WTC11 (cell line): Measurements from ENCODE around the gene CASKIN2. TPM values are rescaled to one million over a fixed set of nuclear protein-coding genes. Genes with fewer than 3 reads are reported as not detected.

Experiments
- ATAC-seq: fragments of 200-7000 bp; cut with Tn5 transposase; 2 replicates; pipeline ENCODE4 v1.10.0; 2021; ENCODE audit warnings: mild to moderate bottlenecking, moderate library complexity
- Bru-seq: library from RNA; stranded (reverse); fragments of 400-500 nt; gene quantifications from one replicate; lab custom pipeline; 2021; lab: Mats Ljungman, UMichigan
- CTCF ChIA-PET: fragments of 300-600 bp; sonication (Branson Sonifier 250); formaldehyde crosslinking; loops from one replicate; lab custom pipeline; 2021; ENCODE audit warnings: antibody characterized with exemption; lab: Charles Lee
- POLR2A ChIA-PET: fragments of 350-600 bp; sonication (Branson Sonifier 250); formaldehyde crosslinking; loops from one replicate; lab custom pipeline; 2021; ENCODE audit warnings: antibody characterized with exemption; lab: Charles Lee
- DNase-seq: peaks from one replicate; pipeline ENCODE4 v3.0.0; 2021; ENCODE audit warnings: low spot score
- H3K27ac Mint-ChIP-seq: 2 replicates; pipeline ENCODE4 v1.8.0; 2021; ENCODE audit warnings: mixed read lengths
- H3K27me3 Mint-ChIP-seq: 2 replicates; pipeline ENCODE4 v1.8.0; 2021; ENCODE audit warnings: low read depth, mild to moderate bottlenecking, moderate library complexity, mixed read lengths
- H3K36me3 Mint-ChIP-seq: 2 replicates; pipeline ENCODE4 v1.8.0; 2021; ENCODE audit warnings: mixed read lengths
- H3K4me1 Mint-ChIP-seq: 2 replicates; pipeline ENCODE4 v1.8.0; 2022; ENCODE audit warnings: mixed read lengths
- H3K4me3 Mint-ChIP-seq: 2 replicates; pipeline ENCODE4 v1.8.0; 2021; ENCODE audit warnings: mild to moderate bottlenecking, moderate library complexity, mixed read lengths
- H3K9me3 Mint-ChIP-seq: 2 replicates; pipeline ENCODE4 v1.8.0; 2021; ENCODE audit warnings: mixed read lengths
- CBFB ChIP-seq: sonication (generic); formaldehyde crosslinking; IDR thresholded peaks from 2 replicates; pipeline ENCODE4 v1.8.1; 2022; ENCODE audit warnings: mild to moderate bottlenecking, low read depth, missing genetic modification reagents
- EMX1 ChIP-seq: fragments of 250-450 bp; sonication (Bioruptor Pico); IDR thresholded peaks from 2 replicates; pipeline ENCODE4 v1.8.0; 2021; ENCODE audit warnings: mild to moderate bottlenecking
- HMGA2 ChIP-seq: fragments of 250-450 bp; sonication (Bioruptor Pico); IDR thresholded peaks from 2 replicates; pipeline ENCODE4 v1.4.0; 2021; ENCODE audit warnings: mild to moderate bottlenecking, moderate library complexity
- IRF2 ChIP-seq: sonication (generic); formaldehyde crosslinking; IDR thresholded peaks from 2 replicates; pipeline ENCODE4 v1.8.0; 2022; ENCODE audit warnings: low read depth, missing genetic modification reagents, borderline replicate concordance
- NFYB ChIP-seq: sonication (generic); formaldehyde crosslinking; conservative IDR thresholded peaks from 2 replicates; pipeline ENCODE4 v1.8.0; 2022; ENCODE audit warnings: low read depth, missing genetic modification reagents
- OVOL2 ChIP-seq: fragments of 250-450 bp; sonication (Bioruptor Pico); IDR thresholded peaks from 2 replicates; pipeline ENCODE4 v1.9.0; 2021; ENCODE audit warnings: mild to moderate bottlenecking, borderline replicate concordance
- TEAD1 ChIP-seq: sonication (generic); formaldehyde crosslinking; IDR thresholded peaks from 2 replicates; pipeline ENCODE4 v1.8.0; 2022; ENCODE audit warnings: mild to moderate bottlenecking, missing genetic modification reagents
- ZBTB21 ChIP-seq: sonication (generic); formaldehyde crosslinking; IDR thresholded peaks from 2 replicates; pipeline ENCODE4 v1.8.1; 2023; ENCODE audit warnings: mild to moderate bottlenecking, missing genetic modification reagents, borderline replicate concordance
- ZNF232 ChIP-seq: sonication (generic); formaldehyde crosslinking; IDR thresholded peaks from 2 replicates; pipeline ENCODE4 v1.8.0; 2022; ENCODE audit warnings: mild to moderate bottlenecking, missing genetic modification reagents
- ZNF396 ChIP-seq: fragments of 250-450 bp; sonication (Bioruptor Pico); IDR thresholded peaks from 2 replicates; pipeline ENCODE4 v1.8.0; 2021; ENCODE audit warnings: mild to moderate bottlenecking, moderate library complexity, borderline replicate concordance
- long read RNA-seq, 3 experiments: library from RNA in 1 of 3; library from capped mRNA in 1 of 3; library from polyadenylated mRNA in 1 of 3; unstranded in 2 of 3; stranded (forward) in 1 of 3; transcript quantifications; one replicate each; pipeline ENCODE4 v2.0.0, GENCODE V29; 2021
- total RNA-seq: library from RNA; stranded (reverse); gene quantifications from 3 replicates; pipeline ENCODE4 v1.2.3, GENCODE V29; 2021
- TF ChIP-seq, protein P1 (sequence below): sonication (generic); formaldehyde crosslinking; IDR thresholded peaks from 2 replicates; pipeline ENCODE4 v1.8.0; 2022; ENCODE audit warnings: mild to moderate bottlenecking, missing genetic modification reagents
- TF ChIP-seq, protein P2 (sequence below): sonication (generic); formaldehyde crosslinking; IDR thresholded peaks from 2 replicates; pipeline ENCODE4 v1.8.1; 2023; ENCODE audit warnings: mild to moderate bottlenecking, missing genetic modification reagents, borderline replicate concordance
- TF ChIP-seq, protein P3 (sequence below): sonication (generic); formaldehyde crosslinking; IDR thresholded peaks from 2 replicates; pipeline ENCODE4 v1.8.1; 2022; ENCODE audit warnings: mild to moderate bottlenecking, missing genetic modification reagents, moderate library complexity, borderline replicate concordance
- TF ChIP-seq, protein P4 (sequence below): sonication (generic); formaldehyde crosslinking; IDR thresholded peaks from 2 replicates; pipeline ENCODE4 v1.8.1; 2022; ENCODE audit warnings: low read depth, mild to moderate bottlenecking, moderate library complexity, missing genetic modification reagents, borderline replicate concordance
- TF ChIP-seq, protein P5 (sequence below): fragments of 250-450 bp; sonication (Bioruptor Pico); IDR thresholded peaks from 2 replicates; pipeline ENCODE4 v1.9.0; 2021; ENCODE audit warnings: moderate library complexity, mild to moderate bottlenecking, inconsistent platforms, borderline replicate concordance
- TF ChIP-seq, protein P6 (sequence below): sonication (generic); formaldehyde crosslinking; IDR thresholded peaks from 2 replicates; pipeline ENCODE4 v1.8.0; 2022; ENCODE audit warnings: mild to moderate bottlenecking, missing genetic modification reagents

CASKIN2 gene, protein sequence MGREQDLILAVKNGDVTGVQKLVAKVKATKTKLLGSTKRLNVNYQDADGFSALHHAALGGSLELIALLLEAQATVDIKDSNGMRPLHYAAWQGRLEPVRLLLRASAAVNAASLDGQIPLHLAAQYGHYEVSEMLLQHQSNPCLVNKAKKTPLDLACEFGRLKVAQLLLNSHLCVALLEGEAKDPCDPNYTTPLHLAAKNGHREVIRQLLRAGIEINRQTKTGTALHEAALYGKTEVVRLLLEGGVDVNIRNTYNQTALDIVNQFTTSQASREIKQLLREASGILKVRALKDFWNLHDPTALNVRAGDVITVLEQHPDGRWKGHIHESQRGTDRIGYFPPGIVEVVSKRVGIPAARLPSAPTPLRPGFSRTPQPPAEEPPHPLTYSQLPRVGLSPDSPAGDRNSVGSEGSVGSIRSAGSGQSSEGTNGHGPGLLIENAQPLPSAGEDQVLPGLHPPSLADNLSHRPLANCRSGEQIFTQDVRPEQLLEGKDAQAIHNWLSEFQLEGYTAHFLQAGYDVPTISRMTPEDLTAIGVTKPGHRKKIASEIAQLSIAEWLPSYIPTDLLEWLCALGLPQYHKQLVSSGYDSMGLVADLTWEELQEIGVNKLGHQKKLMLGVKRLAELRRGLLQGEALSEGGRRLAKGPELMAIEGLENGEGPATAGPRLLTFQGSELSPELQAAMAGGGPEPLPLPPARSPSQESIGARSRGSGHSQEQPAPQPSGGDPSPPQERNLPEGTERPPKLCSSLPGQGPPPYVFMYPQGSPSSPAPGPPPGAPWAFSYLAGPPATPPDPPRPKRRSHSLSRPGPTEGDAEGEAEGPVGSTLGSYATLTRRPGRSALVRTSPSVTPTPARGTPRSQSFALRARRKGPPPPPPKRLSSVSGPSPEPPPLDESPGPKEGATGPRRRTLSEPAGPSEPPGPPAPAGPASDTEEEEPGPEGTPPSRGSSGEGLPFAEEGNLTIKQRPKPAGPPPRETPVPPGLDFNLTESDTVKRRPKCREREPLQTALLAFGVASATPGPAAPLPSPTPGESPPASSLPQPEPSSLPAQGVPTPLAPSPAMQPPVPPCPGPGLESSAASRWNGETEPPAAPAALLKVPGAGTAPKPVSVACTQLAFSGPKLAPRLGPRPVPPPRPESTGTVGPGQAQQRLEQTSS (N-terminal part only)
- total RNA-seq (31.3 to 32.2 TPM (median 31.9 TPM) in 3 replicates), Bru-seq, nascent RNA (percentile 51 among the genes with signal in this experiment)
- long read RNA-seq, experiment 1, full-length matches to known transcripts: 30 of 82 reads
- long read RNA-seq, experiment 1, partial matches to known transcripts: 21 of 82 reads
- long read RNA-seq, experiment 1, other reads (novel, unspliced or antisense): 31 of 82 reads
- long read RNA-seq, experiment 2, full-length matches to known transcripts: 5 of 35 reads
- long read RNA-seq, experiment 2, partial matches to known transcripts: 21 of 35 reads
- long read RNA-seq, experiment 2, other reads (novel, unspliced or antisense): 9 of 35 reads
- long read RNA-seq, experiment 3, partial matches to known transcripts: 0 of 2 reads
- long read RNA-seq, experiment 3, other reads (novel, unspliced or antisense): 2 of 2 reads

DNA sequence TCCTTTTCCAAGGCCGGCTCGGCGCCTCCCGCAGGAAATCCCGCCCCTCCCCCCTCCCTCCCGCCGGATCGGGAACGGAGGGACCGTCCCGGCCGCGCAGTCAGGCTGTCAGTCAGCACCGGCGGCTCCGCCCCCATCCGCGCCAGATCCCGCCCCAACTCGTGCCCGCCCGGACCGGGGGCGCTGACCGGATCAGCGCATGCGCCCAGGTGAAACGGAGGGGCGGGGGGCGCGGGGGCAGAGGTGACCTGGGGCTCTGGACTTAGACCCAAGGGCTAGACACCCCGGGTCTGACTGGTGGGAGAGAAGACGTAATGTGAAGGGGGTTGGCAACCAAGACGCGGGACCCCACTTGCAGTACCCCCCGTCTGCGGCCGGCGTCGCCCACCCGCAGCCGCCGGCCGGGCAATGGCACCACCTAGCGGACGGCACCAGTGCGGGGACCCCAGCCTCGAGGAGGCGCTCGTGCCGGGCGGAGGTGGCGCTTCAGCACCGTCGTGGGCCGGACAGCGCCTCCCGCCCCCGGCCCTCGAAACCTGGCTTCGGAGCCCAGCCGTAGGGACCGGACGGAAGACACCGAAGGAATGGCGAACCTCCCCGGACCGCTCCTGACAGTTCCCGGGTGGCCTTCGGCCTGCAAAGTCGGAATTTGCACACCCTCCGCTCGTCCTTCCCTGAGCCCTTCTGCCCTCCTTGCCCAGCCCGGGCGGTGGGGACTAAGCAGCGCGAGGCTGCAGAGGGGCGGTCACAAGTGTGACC, at the start of gene CASKIN2:
CASKIN2 (minus strand) TSS at position 42 of the 759 bp plus-strand sequence. CDS start 1,733 bp downstream, outside the sequence.
- DNase-seq (peak; percentile 98), ATAC-seq (peak; percentile 76)
- Mint-ChIP-seq H3K36me3 (peaks cover 25% of the 10 kb centered on the region), H3K4me1 (peaks cover 20% of the 10 kb centered on the region), H3K9me3 (no peaks in the 10 kb centered on the region), H3K27me3 (no peaks in the 10 kb centered on the region), H3K27ac (no peak within 1 kb of the TSS), H3K4me3 (peak within 1 kb of the TSS; percentile 80)
- ChIA-PET CTCF (interaction anchor here (0.8 to 2.2 kb wide), 25 partner anchors 10 to 275 kb away, joined by 3 to 65 read pairs (median 6); partner anchors contain the start of genes GALK1, GGA3, LLGL2 and MIF4GD), POLR2A (interaction anchor here (1.1 to 1.4 kb wide), 2 partner anchors 9 to 34 kb away, joined by 3 to 5 read pairs; partner anchors contain the start of gene LLGL2)
- TF ChIP-seq, protein P1, sequence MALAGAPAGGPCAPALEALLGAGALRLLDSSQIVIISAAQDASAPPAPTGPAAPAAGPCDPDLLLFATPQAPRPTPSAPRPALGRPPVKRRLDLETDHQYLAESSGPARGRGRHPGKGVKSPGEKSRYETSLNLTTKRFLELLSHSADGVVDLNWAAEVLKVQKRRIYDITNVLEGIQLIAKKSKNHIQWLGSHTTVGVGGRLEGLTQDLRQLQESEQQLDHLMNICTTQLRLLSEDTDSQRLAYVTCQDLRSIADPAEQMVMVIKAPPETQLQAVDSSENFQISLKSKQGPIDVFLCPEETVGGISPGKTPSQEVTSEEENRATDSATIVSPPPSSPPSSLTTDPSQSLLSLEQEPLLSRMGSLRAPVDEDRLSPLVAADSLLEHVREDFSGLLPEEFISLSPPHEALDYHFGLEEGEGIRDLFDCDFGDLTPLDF (CRISPR knock-in tag): 0 out of 2 replicates have a peak, but pooled peaks have one; percentile 51
- TF ChIP-seq ZNF396 (CRISPR knock-in tag): no peak
- TF ChIP-seq IRF2 (CRISPR knock-in tag): peak; percentile 68; the same call in 1 of the 2 replicates
- TF ChIP-seq NFYB: peak; percentile 46; the same call in 1 of the 2 replicates
- TF ChIP-seq EMX1: no peak
- TF ChIP-seq, protein P2, sequence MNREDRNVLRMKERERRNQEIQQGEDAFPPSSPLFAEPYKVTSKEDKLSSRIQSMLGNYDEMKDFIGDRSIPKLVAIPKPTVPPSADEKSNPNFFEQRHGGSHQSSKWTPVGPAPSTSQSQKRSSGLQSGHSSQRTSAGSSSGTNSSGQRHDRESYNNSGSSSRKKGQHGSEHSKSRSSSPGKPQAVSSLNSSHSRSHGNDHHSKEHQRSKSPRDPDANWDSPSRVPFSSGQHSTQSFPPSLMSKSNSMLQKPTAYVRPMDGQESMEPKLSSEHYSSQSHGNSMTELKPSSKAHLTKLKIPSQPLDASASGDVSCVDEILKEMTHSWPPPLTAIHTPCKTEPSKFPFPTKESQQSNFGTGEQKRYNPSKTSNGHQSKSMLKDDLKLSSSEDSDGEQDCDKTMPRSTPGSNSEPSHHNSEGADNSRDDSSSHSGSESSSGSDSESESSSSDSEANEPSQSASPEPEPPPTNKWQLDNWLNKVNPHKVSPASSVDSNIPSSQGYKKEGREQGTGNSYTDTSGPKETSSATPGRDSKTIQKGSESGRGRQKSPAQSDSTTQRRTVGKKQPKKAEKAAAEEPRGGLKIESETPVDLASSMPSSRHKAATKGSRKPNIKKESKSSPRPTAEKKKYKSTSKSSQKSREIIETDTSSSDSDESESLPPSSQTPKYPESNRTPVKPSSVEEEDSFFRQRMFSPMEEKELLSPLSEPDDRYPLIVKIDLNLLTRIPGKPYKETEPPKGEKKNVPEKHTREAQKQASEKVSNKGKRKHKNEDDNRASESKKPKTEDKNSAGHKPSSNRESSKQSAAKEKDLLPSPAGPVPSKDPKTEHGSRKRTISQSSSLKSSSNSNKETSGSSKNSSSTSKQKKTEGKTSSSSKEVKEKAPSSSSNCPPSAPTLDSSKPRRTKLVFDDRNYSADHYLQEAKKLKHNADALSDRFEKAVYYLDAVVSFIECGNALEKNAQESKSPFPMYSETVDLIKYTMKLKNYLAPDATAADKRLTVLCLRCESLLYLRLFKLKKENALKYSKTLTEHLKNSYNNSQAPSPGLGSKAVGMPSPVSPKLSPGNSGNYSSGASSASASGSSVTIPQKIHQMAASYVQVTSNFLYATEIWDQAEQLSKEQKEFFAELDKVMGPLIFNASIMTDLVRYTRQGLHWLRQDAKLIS (CRISPR knock-in tag): no peak
- no peak for TF ChIP-seq OVOL2 (CRISPR knock-in tag)
- TF ChIP-seq, protein P3, sequence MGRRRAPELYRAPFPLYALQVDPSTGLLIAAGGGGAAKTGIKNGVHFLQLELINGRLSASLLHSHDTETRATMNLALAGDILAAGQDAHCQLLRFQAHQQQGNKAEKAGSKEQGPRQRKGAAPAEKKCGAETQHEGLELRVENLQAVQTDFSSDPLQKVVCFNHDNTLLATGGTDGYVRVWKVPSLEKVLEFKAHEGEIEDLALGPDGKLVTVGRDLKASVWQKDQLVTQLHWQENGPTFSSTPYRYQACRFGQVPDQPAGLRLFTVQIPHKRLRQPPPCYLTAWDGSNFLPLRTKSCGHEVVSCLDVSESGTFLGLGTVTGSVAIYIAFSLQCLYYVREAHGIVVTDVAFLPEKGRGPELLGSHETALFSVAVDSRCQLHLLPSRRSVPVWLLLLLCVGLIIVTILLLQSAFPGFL (CRISPR knock-in tag): peak; percentile 63; the same call in 1 of the 2 replicates
- peak; percentile 90 for TF ChIP-seq TEAD1 (CRISPR knock-in tag)
- TF ChIP-seq, protein P4, sequence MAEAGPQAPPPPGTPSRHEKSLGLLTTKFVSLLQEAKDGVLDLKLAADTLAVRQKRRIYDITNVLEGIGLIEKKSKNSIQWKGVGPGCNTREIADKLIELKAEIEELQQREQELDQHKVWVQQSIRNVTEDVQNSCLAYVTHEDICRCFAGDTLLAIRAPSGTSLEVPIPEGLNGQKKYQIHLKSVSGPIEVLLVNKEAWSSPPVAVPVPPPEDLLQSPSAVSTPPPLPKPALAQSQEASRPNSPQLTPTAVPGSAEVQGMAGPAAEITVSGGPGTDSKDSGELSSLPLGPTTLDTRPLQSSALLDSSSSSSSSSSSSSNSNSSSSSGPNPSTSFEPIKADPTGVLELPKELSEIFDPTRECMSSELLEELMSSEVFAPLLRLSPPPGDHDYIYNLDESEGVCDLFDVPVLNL (CRISPR knock-in tag): peak; percentile 41; the same call in 1 of the 2 replicates
- TF ChIP-seq, protein P5, sequence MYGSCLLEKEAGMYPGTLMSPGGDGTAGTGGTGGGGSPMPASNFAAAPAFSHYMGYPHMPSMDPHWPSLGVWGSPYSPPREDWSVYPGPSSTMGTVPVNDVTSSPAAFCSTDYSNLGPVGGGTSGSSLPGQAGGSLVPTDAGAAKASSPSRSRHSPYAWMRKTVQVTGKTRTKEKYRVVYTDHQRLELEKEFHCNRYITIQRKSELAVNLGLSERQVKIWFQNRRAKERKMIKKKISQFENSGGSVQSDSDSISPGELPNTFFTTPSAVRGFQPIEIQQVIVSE (CRISPR knock-in tag): no peak
- TF ChIP-seq ZNF232 (CRISPR knock-in tag): peak; percentile 92
- TF ChIP-seq, protein P6, sequence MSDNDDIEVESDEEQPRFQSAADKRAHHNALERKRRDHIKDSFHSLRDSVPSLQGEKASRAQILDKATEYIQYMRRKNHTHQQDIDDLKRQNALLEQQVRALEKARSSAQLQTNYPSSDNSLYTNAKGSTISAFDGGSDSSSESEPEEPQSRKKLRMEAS: peak; percentile 88
- 0 out of 2 replicates have a peak, but pooled peaks have one; percentile 28 for TF ChIP-seq HMGA2
- TF ChIP-seq CBFB: no peak
- TF ChIP-seq ZBTB21 (CRISPR knock-in tag): no peak; the same call in 1 of the 2 replicates
